Activated T-cell treated with anti-CD3 and anti-CD28 coated beads, Interleukin-2, amount 50 U/mL, for 24 hours (primary cell): ENCODE measurements around the gene RAB17.

Experiments used
- DNase-seq: peaks from one replicate; pipeline ENCODE4 v3.0.0-alpha.2; 2020
- H3K27ac Mint-ChIP-seq: 2 replicates; pipeline ENCODE4 v1.8.0; 2020; ENCODE audit warnings: mild to moderate bottlenecking, mixed read lengths
- H3K27me3 Mint-ChIP-seq: 2 replicates; pipeline ENCODE4 v1.8.0; 2020; ENCODE audit warnings: mixed read lengths
- H3K36me3 Mint-ChIP-seq: 2 replicates; pipeline ENCODE4 v1.8.0; 2020; ENCODE audit warnings: low read depth, mixed read lengths
- H3K4me1 Mint-ChIP-seq: 2 replicates; pipeline ENCODE4 v1.8.0; 2020; ENCODE audit warnings: low read depth, mixed read lengths
- H3K4me3 Mint-ChIP-seq: 2 replicates; pipeline ENCODE4 v1.8.0; 2020; ENCODE audit warnings: mild to moderate bottlenecking, moderate library complexity, mixed read lengths
- H3K9me3 Mint-ChIP-seq: 2 replicates; pipeline ENCODE4 v1.8.0; 2020; ENCODE audit warnings: mixed read lengths

RAB17 gene

GRCh38 chr2:237538901-237539300 lies 51.6 kb downstream of the RAB17 start:
- no peak for DNase-seq
- Mint-ChIP-seq H3K36me3 (no peaks in the 10 kb centered on the region), H3K9me3 (no peaks in the 10 kb centered on the region), H3K27ac (no peak overlapping the region), H3K4me1 (no peaks in the 10 kb centered on the region), H3K4me3 (no peak overlapping the region), H3K27me3 (no peaks in the 10 kb centered on the region)

- DNase-seq: no peak
- H3K27ac Mint-ChIP-seq: no peak overlapping the region
- no peaks in the 10 kb centered on the region for H3K4me1 Mint-ChIP-seq
- no peak overlapping the region for H3K4me3 Mint-ChIP-seq
- H3K36me3 Mint-ChIP-seq: no peaks in the 10 kb centered on the region
- H3K9me3 Mint-ChIP-seq: no peaks in the 10 kb centered on the region
- H3K27me3 Mint-ChIP-seq: no peaks in the 10 kb centered on the region
Observed at GRCh38 chr2:237538001-237538720, 52.4 kb downstream of the RAB17 start.

GRCh38 chr2:237536617-237537016 lies 53.9 kb downstream of the RAB17 start:
- Mint-ChIP-seq H3K27ac (no peak overlapping the region), H3K36me3 (no peaks in the 10 kb centered on the region), H3K4me3 (no peak overlapping the region), H3K9me3 (no peaks in the 10 kb centered on the region), H3K27me3 (no peaks in the 10 kb centered on the region), H3K4me1 (no peaks in the 10 kb centered on the region)
- DNase-seq: no peak

GRCh38 chr2:237536083-237536415 lies 54.5 kb downstream of the RAB17 start:
- Mint-ChIP-seq H3K4me1 (no peaks in the 10 kb centered on the region), H3K27me3 (no peaks in the 10 kb centered on the region), H3K9me3 (no peaks in the 10 kb centered on the region), H3K27ac (no peak overlapping the region), H3K4me3 (no peak overlapping the region), H3K36me3 (no peaks in the 10 kb centered on the region)
- DNase-seq: no peak

- Mint-ChIP-seq H3K27me3 (no peaks in the 10 kb centered on the region), H3K36me3 (no peaks in the 10 kb centered on the region), H3K4me1 (no peaks in the 10 kb centered on the region), H3K27ac (no peak overlapping the region), H3K4me3 (no peak overlapping the region), H3K9me3 (no peaks in the 10 kb centered on the region)
- no peak for DNase-seq
Observed at GRCh38 chr2:237535385-237536082, 55.0 kb downstream of the RAB17 start.

- no peak for DNase-seq
- Mint-ChIP-seq H3K36me3 (no peaks in the 10 kb centered on the region), H3K9me3 (no peaks in the 10 kb centered on the region), H3K4me3 (no peak overlapping the region), H3K4me1 (no peaks in the 10 kb centered on the region), H3K27ac (no peak overlapping the region), H3K27me3 (no peaks in the 10 kb centered on the region)
Observed at GRCh38 chr2:237534380-237534779, 56.2 kb downstream of the RAB17 start.

GRCh38 chr2:237533668-237534161 lies 56.8 kb downstream of the RAB17 start:
- no peak overlapping the region for H3K4me3 Mint-ChIP-seq
- no peaks in the 10 kb centered on the region for H3K36me3 Mint-ChIP-seq
- H3K9me3 Mint-ChIP-seq: no peaks in the 10 kb centered on the region
- H3K27ac Mint-ChIP-seq: no peak overlapping the region
- no peaks in the 10 kb centered on the region for H3K4me1 Mint-ChIP-seq
- H3K27me3 Mint-ChIP-seq: no peaks in the 10 kb centered on the region
- no peak for DNase-seq

GRCh38 chr2:237532160-237532559 lies 58.4 kb downstream of the RAB17 start:
- H3K9me3 Mint-ChIP-seq: no peaks in the 10 kb centered on the region
- H3K27ac Mint-ChIP-seq: no peak overlapping the region
- no peaks in the 10 kb centered on the region for H3K27me3 Mint-ChIP-seq
- DNase-seq: no peak
- no peaks in the 10 kb centered on the region for H3K36me3 Mint-ChIP-seq
- no peaks in the 10 kb centered on the region for H3K4me1 Mint-ChIP-seq
- no peak overlapping the region for H3K4me3 Mint-ChIP-seq

GRCh38 chr2:237530472-237531433 lies 59.8 kb downstream of the RAB17 start:
- H3K36me3 Mint-ChIP-seq: no peaks in the 10 kb centered on the region
- no peak overlapping the region for H3K27ac Mint-ChIP-seq
- no peak for DNase-seq
- H3K27me3 Mint-ChIP-seq: no peaks in the 10 kb centered on the region
- no peaks in the 10 kb centered on the region for H3K4me1 Mint-ChIP-seq
- H3K9me3 Mint-ChIP-seq: no peaks in the 10 kb centered on the region
- no peak overlapping the region for H3K4me3 Mint-ChIP-seq

GRCh38 chr2:237529452-237530402 lies 60.8 kb downstream of the RAB17 start:
- no peaks in the 10 kb centered on the region for H3K4me1 Mint-ChIP-seq
- no peak overlapping the region for H3K4me3 Mint-ChIP-seq
- H3K9me3 Mint-ChIP-seq: no peaks in the 10 kb centered on the region
- no peak overlapping the region for H3K27ac Mint-ChIP-seq
- DNase-seq: no peak
- no peaks in the 10 kb centered on the region for H3K36me3 Mint-ChIP-seq
- H3K27me3 Mint-ChIP-seq: no peaks in the 10 kb centered on the region

- Mint-ChIP-seq H3K27me3 (no peaks in the 10 kb centered on the region), H3K27ac (no peak overlapping the region), H3K36me3 (no peaks in the 10 kb centered on the region), H3K9me3 (no peaks in the 10 kb centered on the region), H3K4me1 (no peaks in the 10 kb centered on the region), H3K4me3 (no peak overlapping the region)
- no peak for DNase-seq
Observed at GRCh38 chr2:237527766-237528165, 62.8 kb downstream of the RAB17 start.

- Mint-ChIP-seq H3K4me3 (no peak overlapping the region), H3K27me3 (no peaks in the 10 kb centered on the region), H3K9me3 (no peaks in the 10 kb centered on the region), H3K36me3 (no peaks in the 10 kb centered on the region), H3K4me1 (no peaks in the 10 kb centered on the region), H3K27ac (no peak overlapping the region)
- DNase-seq: no peak
Observed at GRCh38 chr2:237527233-237527632, 63.3 kb downstream of the RAB17 start.

- H3K4me1 Mint-ChIP-seq: no peaks in the 10 kb centered on the region
- H3K36me3 Mint-ChIP-seq: no peaks in the 10 kb centered on the region
- no peak overlapping the region for H3K4me3 Mint-ChIP-seq
- no peaks in the 10 kb centered on the region for H3K27me3 Mint-ChIP-seq
- H3K9me3 Mint-ChIP-seq: no peaks in the 10 kb centered on the region
- H3K27ac Mint-ChIP-seq: no peak overlapping the region
- no peak for DNase-seq
Observed at GRCh38 chr2:237525559-237526157, 64.9 kb downstream of the RAB17 start.
